ENCODE results near the gene BATF3. TPM values are rescaled to one million over a fixed set of nuclear protein-coding genes. Genes with fewer than 3 reads are reported as not detected.
A peak's percentile ranks its signal among the peaks of the same experiment; 100 is the strongest.
"Not testable (repeated sequence)": the region's sequence is repeated elsewhere in the genome, so short reads cannot be mapped to it uniquely, and the experiment has no call there.

BATF3 gene
- total and polyA plus RNA-seq, 8 donors = 1.1 to 6.9 (median 4.1) TPM; not detected in 3

GRCh38 chr1:212643877-212644276, 55.8 kb downstream of the BATF3 start:
- no peak overlapping the region for H3K27ac ChIP-seq
- DNase-seq = no peak
- 79 to 94% (median 85%) methylated on average over 2 of the region's 2 CpGs for WGBS, 5 donors
- TF ChIP-seq POLR2A (IDR thresholded peaks at IDR 0.05) (no peak), CTCF (IDR thresholded peaks at IDR 0.05) (no peak), POLR2AphosphoS5 (IDR thresholded peaks at IDR 0.05) (no peak), EP300 (IDR thresholded peaks at IDR 0.05) (no peak)
- peaks cover 0 to 5% (median 0%) of the 10 kb centered on the region in 4 donors for H3K4me1 ChIP-seq
- intact Hi-C loops (cut with DNase I; ENCODE audit: low total_unique reads) = no loop called here
- H3K9me3 ChIP-seq = peaks cover 0 to 6% (median 2%) of the 10 kb centered on the region in 4 donors
- no peaks in the 10 kb centered on the region for H3K27me3 ChIP-seq
- no peak overlapping the region for H3K4me3 ChIP-seq
- H3K36me3 ChIP-seq = no peaks in the 10 kb centered on the region

- no peaks in the 10 kb centered on the region for H3K27me3 ChIP-seq
- H3K9me3 ChIP-seq = peaks cover 0 to 6% (median 2%) of the 10 kb centered on the region in 4 donors
- H3K4me3 ChIP-seq = no peak overlapping the region
- no peak for TF ChIP-seq POLR2AphosphoS5 (IDR thresholded peaks at IDR 0.05)
- no peak for TF ChIP-seq CTCF (IDR thresholded peaks at IDR 0.05)
- H3K27ac ChIP-seq = no peak overlapping the region
- H3K4me1 ChIP-seq = peaks cover 3 to 19% (median 9%) of the 10 kb centered on the region in 4 donors
- 75 to 100% (median 91%) methylated on average over 1 of the region's 1 CpG for WGBS, 5 donors
- intact Hi-C loops (cut with DNase I; ENCODE audit: low total_unique reads) = no loop called here
- no peaks in the 10 kb centered on the region for H3K36me3 ChIP-seq
- no peak for DNase-seq
Observed at GRCh38 chr1:212641956-212642355, 57.7 kb downstream of the BATF3 start.

- Histone ChIP-seq H3K27me3 (no peaks in the 10 kb centered on the region), H3K4me3 (no peak overlapping the region), H3K9me3 (peaks cover 0 to 6% (median 2%) of the 10 kb centered on the region in 4 donors), H3K27ac (no peak overlapping the region), H3K4me1 (peaks cover 5 to 31% (median 24%) of the 10 kb centered on the region in 4 donors), H3K36me3 (no peaks in the 10 kb centered on the region)
- intact Hi-C loops (cut with DNase I; ENCODE audit: low total_unique reads) = no loop called here
- no peak for DNase-seq
- TF ChIP-seq POLR2A (IDR thresholded peaks at IDR 0.05) (no peak), EP300 (IDR thresholded peaks at IDR 0.05) (no peak), POLR2AphosphoS5 (IDR thresholded peaks at IDR 0.05) (no peak), CTCF (IDR thresholded peaks at IDR 0.05) (no peak)
- 92 to 96% (median 95%) methylated on average over 3 of the region's 3 CpGs for WGBS, 5 donors
Observed at GRCh38 chr1:212640223-212640878, 59.3 kb downstream of the BATF3 start.

- peak overlapping the region in 4 of 5 donors; percentile 9 to 73 (median 60) for H3K27ac ChIP-seq
- H3K27me3 ChIP-seq; H3K4me3 ChIP-seq; H3K9me3 ChIP-seq; intact Hi-C loops (cut with DNase I; ENCODE audit: low total_unique reads); DNase-seq; H3K36me3 ChIP-seq: not testable (repeated sequence)
- peaks cover 5 to 31% (median 25%) of the 10 kb centered on the region in 4 donors for H3K4me1 ChIP-seq
- 92 to 96% (median 95%) methylated on average over 2 of the region's 2 CpGs for WGBS, 5 donors
Observed at GRCh38 chr1:212639524-212639923, 60.1 kb downstream of the BATF3 start.

GRCh38 chr1:212638492-212639151, 61.0 kb downstream of the BATF3 start:
- Histone ChIP-seq H3K27me3 (no peaks in the 10 kb centered on the region), H3K36me3 (no peaks in the 10 kb centered on the region), H3K9me3 (peaks cover 0 to 8% (median 5%) of the 10 kb centered on the region in 4 donors), H3K4me1 (peaks cover 5 to 31% (median 25%) of the 10 kb centered on the region in 4 donors), H3K27ac (peak overlapping the region in 4 of 5 donors; percentile 42 to 84 (median 73)), H3K4me3 (no peak overlapping the region)
- peak in 1 of 2 donors; percentile 71 for DNase-seq
- TF ChIP-seq EP300 (IDR thresholded peaks at IDR 0.05) (no peak), POLR2AphosphoS5 (IDR thresholded peaks at IDR 0.05) (peak in 2 of 3 donors; percentile 16 to 19)
- whole genome bisulfite sequencing, 5 donors = 41 to 72% (median 60%) methylated on average over 4 of the region's 4 CpGs
- intact Hi-C loops (cut with DNase I; ENCODE audit: low total_unique reads) = no loop called here
